H1 (cell line): ENCODE measurements around the gene CCDC192. TPM values are rescaled to one million over a fixed set of nuclear protein-coding genes. Genes with fewer than 3 reads are reported as not detected.

Source experiments
- CTCF ChIA-PET: fragments of 300-600 bp; sonication (Branson Sonifier 250); formaldehyde crosslinking; loops from one replicate; lab custom pipeline; 2021; ENCODE audit not compliant: partially characterized antibody; lab: Charles Lee
- POLR2A ChIA-PET: fragments of 300-600 bp; sonication (Branson Sonifier 250); formaldehyde crosslinking; loops from one replicate; lab custom pipeline; 2021; ENCODE audit warnings: inconsistent platforms; ENCODE audit not compliant: partially characterized antibody; lab: Charles Lee
- DNase-seq, 2 experiments: peaks; one replicate each; pipeline versions ENCODE4 v3.0.0 to v3.0.0-alpha.2; 2010 to 2022; ENCODE audit warnings: low spot score in 2 of 2, low read depth in 1 of 2, mixed read lengths in 1 of 2
- FAIRE-seq: peaks from 2 replicates; lab custom pipeline; 2011; peaks lifted over from hg19 to GRCh38; lab: Jason Lieb, UNC
- H2AFZ ChIP-seq: 2 replicates; pipeline ENCODE4 v1.8.1; 2012; ENCODE audit warnings: low read length, inconsistent platforms
- H2AK5ac ChIP-seq: 2 replicates; pipeline ENCODE4 v1.6.1; 2013; ENCODE audit warnings: low read depth, low read length
- H2BK120ac ChIP-seq: replicated peaks from 2 replicates; pipeline ENCODE3; 2013; ENCODE audit warnings: low read depth, low read length, inconsistent platforms
- H2BK12ac ChIP-seq: 2 replicates; pipeline ENCODE4 v1.6.1; 2013; ENCODE audit warnings: low read depth, low read length
- H2BK15ac ChIP-seq: 2 replicates; pipeline ENCODE4 v1.6.1; 2013; ENCODE audit warnings: low read length
- H2BK20ac ChIP-seq: 2 replicates; pipeline ENCODE4 v1.6.1; 2013; ENCODE audit warnings: low read length
- H2BK5ac ChIP-seq: 2 replicates; pipeline ENCODE4 v1.6.1; 2013; ENCODE audit warnings: low read depth, low read length
- H3K14ac ChIP-seq: 2 replicates; pipeline ENCODE4 v1.6.1; 2013; ENCODE audit warnings: inconsistent platforms; ENCODE audit not compliant: insufficient read length
- H3K18ac ChIP-seq: 2 replicates; pipeline ENCODE4 v1.6.1; 2013; ENCODE audit warnings: low read length; ENCODE audit errors: extremely low read depth
- H3K23ac ChIP-seq: 2 replicates; pipeline ENCODE4 v1.6.1; 2013; ENCODE audit warnings: inconsistent platforms; ENCODE audit not compliant: insufficient read length
- H3K23me2 ChIP-seq: 2 replicates; pipeline ENCODE4 v1.6.1; 2013; ENCODE audit warnings: low read depth, low read length
- H3K27ac ChIP-seq: 2 replicates; pipeline ENCODE4 v1.6.1; 2011; ENCODE audit warnings: low read depth, low read length, inconsistent platforms
- H3K27me3 ChIP-seq, 4 experiments: replicated peaks in 1 of 4; 1 replicate in 1 of 4; 2 replicates in 3 of 4; pipeline versions ENCODE4 v1.6.1 to v1.8.1; 2011 to 2013; ENCODE audit warnings: low read length in 3 of 4, mild to moderate bottlenecking in 3 of 4, inconsistent platforms in 2 of 4, mixed read lengths in 2 of 4, moderate library complexity in 1 of 4; ENCODE audit not compliant: control insufficient read depth in 3 of 4, insufficient read depth in 3 of 4; ENCODE audit errors: extremely low read depth in 1 of 4
- H3K36me3 ChIP-seq, 4 experiments: 2 replicates each; pipeline versions ENCODE4 v1.6.1 to v1.8.1; 2011 to 2013; ENCODE audit warnings: mild to moderate bottlenecking in 4 of 4, low read length in 3 of 4, moderate library complexity in 2 of 4, control low read depth in 1 of 4, inconsistent platforms in 1 of 4; ENCODE audit not compliant: insufficient read depth in 4 of 4, control insufficient read depth in 2 of 4
- H3K4ac ChIP-seq: replicated peaks from 2 replicates; pipeline ENCODE3; 2013; ENCODE audit warnings: low read length, low read depth, mixed read lengths, inconsistent platforms; ENCODE audit not compliant: insufficient read length
- H3K4me1 ChIP-seq, 4 experiments: replicated peaks in 1 of 4; 1 replicate in 1 of 4; 2 replicates in 3 of 4; pipeline versions ENCODE4 v1.6.1 to v1.8.1; 2011 to 2013; ENCODE audit warnings: low read length in 3 of 4, inconsistent platforms in 2 of 4, mixed read lengths in 1 of 4; ENCODE audit not compliant: insufficient read depth in 4 of 4, control insufficient read depth in 3 of 4
- H3K4me2 ChIP-seq, 2 experiments: 2 replicates each; pipeline versions ENCODE4 v1.6.1 to v1.8.1; 2011 to 2013; ENCODE audit warnings: low read depth in 2 of 2, low read length in 2 of 2, control low read depth in 1 of 2, inconsistent platforms in 1 of 2, mild to moderate bottlenecking in 1 of 2; ENCODE audit not compliant: insufficient read depth in 1 of 2
- H3K4me3 ChIP-seq, 4 experiments: fragments of 200-600, 300-600 bp in 1 of 4; sonication (generic), shearing (Covaris generic), sonication (Bioruptor Twin) in 1 of 4; 2 replicates each; pipeline versions ENCODE4 v1.5.1 to v1.8.1; 2011 to 2016; ENCODE audit warnings: low read length in 4 of 4, low read depth in 3 of 4, control low read depth in 2 of 4, inconsistent platforms in 2 of 4, mild to moderate bottlenecking in 2 of 4, mixed read lengths in 1 of 4, moderate library complexity in 1 of 4; ENCODE audit not compliant: insufficient read depth in 2 of 4; ENCODE audit errors: extremely low read depth in 1 of 4
- H3K56ac ChIP-seq: replicated peaks from 2 replicates; pipeline ENCODE3; 2013; ENCODE audit warnings: low read depth, mild to moderate bottlenecking, mixed read lengths, low read length, inconsistent platforms; ENCODE audit not compliant: insufficient read length
- H3K79me1 ChIP-seq: 2 replicates; pipeline ENCODE4 v1.6.1; 2013; ENCODE audit warnings: low read depth, low read length, control low read depth
- H3K79me2 ChIP-seq, 2 experiments: 2 replicates each; pipeline versions ENCODE4 v1.6.1 to v1.8.1; 2012 to 2013; ENCODE audit warnings: low read length in 2 of 2, mild to moderate bottlenecking in 2 of 2, inconsistent platforms in 1 of 2; ENCODE audit not compliant: insufficient read depth in 2 of 2, control insufficient read depth in 1 of 2
- H3K9ac ChIP-seq, 4 experiments: replicated peaks in 1 of 4; 1 replicate in 1 of 4; 2 replicates in 3 of 4; pipeline versions ENCODE4 v1.6.1 to v1.8.1; 2011 to 2013; ENCODE audit warnings: low read depth in 3 of 4, low read length in 3 of 4, control low read depth in 2 of 4, mild to moderate bottlenecking in 2 of 4, moderate library complexity in 2 of 4, inconsistent platforms in 1 of 4; ENCODE audit errors: extremely low read depth in 1 of 4
- H3K9me3 ChIP-seq, 2 experiments: 2 replicates each; pipeline versions ENCODE4 v1.6.1 to v1.8.1; 2012 to 2013; ENCODE audit warnings: mild to moderate bottlenecking in 2 of 2, moderate library complexity in 2 of 2, control low read depth in 1 of 2, inconsistent platforms in 1 of 2, low read depth in 1 of 2, low read length in 1 of 2, mixed read lengths in 1 of 2; ENCODE audit not compliant: insufficient read depth in 2 of 2
- H4K20me1 ChIP-seq, 2 experiments: replicated peaks in 1 of 2; 2 replicates each; pipeline versions ENCODE3 to v1.8.1; 2011 to 2013; ENCODE audit warnings: inconsistent platforms in 2 of 2, low read length in 2 of 2, mild to moderate bottlenecking in 1 of 2; ENCODE audit not compliant: insufficient read depth in 2 of 2, control insufficient read depth in 1 of 2
- H4K5ac ChIP-seq: 2 replicates; pipeline ENCODE4 v1.6.1; 2013; ENCODE audit warnings: low read length, low read depth, mixed read lengths, inconsistent platforms; ENCODE audit not compliant: insufficient read length
- H4K8ac ChIP-seq: 2 replicates; pipeline ENCODE4 v1.8.0; 2013; ENCODE audit warnings: mild to moderate bottlenecking, moderate library complexity, low read length, inconsistent platforms; ENCODE audit not compliant: insufficient read depth; ENCODE audit errors: extremely low read depth
- H4K91ac ChIP-seq: replicated peaks from 2 replicates; pipeline ENCODE3; 2013; ENCODE audit warnings: low read length, mixed read lengths, inconsistent platforms; ENCODE audit not compliant: insufficient read length
- MAFK ChIP-seq: IDR thresholded peaks from 2 replicates; pipeline ENCODE4 v1.6.1; 2012; ENCODE audit warnings: low read depth, mild to moderate bottlenecking, improper control_type of control experiment, low read length
- MAX ChIP-seq: IDR thresholded peaks from 2 replicates; pipeline ENCODE4 v1.6.1; 2012; ENCODE audit warnings: inconsistent platforms
- NANOG ChIP-seq: IDR thresholded peaks from 2 replicates; pipeline ENCODE4 v1.6.1; 2011; ENCODE audit warnings: low read length, low read depth, mild to moderate bottlenecking, inconsistent platforms; ENCODE audit not compliant: insufficient read depth, poor library complexity, severe bottlenecking
- SUZ12 ChIP-seq: fragments of 200-600 bp; sonication (generic); IDR thresholded peaks from 2 replicates; pipeline ENCODE4 v1.6.1; 2012; ENCODE audit warnings: mild to moderate bottlenecking, inconsistent platforms, low read length, moderate library complexity, mixed read lengths
- TEAD4 ChIP-seq: IDR thresholded peaks from 2 replicates; pipeline ENCODE4 v1.6.1; 2012; ENCODE audit warnings: low read depth, low read length, inconsistent platforms, mixed read lengths
- WGBS, 2 experiments: shearing (Covaris generic) in 1 of 2; methylation state at CpG; one replicate each; pipeline versions ENCODE4 v1.1.6 to v1.1.7; 2013 to 2015; ENCODE audit warnings: low lambda C conversion rate in 2 of 2, mixed read lengths in 2 of 2, inconsistent platforms in 1 of 2, low coverage in 1 of 2, missing lambda C conversion rate in 1 of 2; ENCODE audit not compliant: insufficient replicate concordance in 2 of 2, insufficient coverage in 1 of 2, insufficient read length in 1 of 2; ENCODE audit errors: extremely low coverage in 1 of 2, missing lambda C conversion rate in 1 of 2; 5-methylcytosine and 5-hydroxymethylcytosine counted together
- polyA plus RNA-seq, 7 experiments: library from polyadenylated mRNA; depleted of rRNA in 3 of 7; stranded (reverse) in 5 of 7; unstranded in 2 of 7; fragments of >200 nt in 5 of 7; fragments of 200-250 nt in 2 of 7; gene quantifications; 1 replicate in 5 of 7; 2 replicates in 1 of 7; 4 replicates in 1 of 7; pipeline versions ENCODE4 v1.2.1 to v1.2.3, GENCODE V29; 2011 to 2013; ENCODE audit warnings: missing spikeins in 2 of 7, mixed read lengths in 2 of 7
- total RNA-seq: library from RNA; stranded (reverse); fragmentation: NEBNext Ultra II Directional; extraction: Animal tissue kit (Norgen Biotek cat#: 25700); gene quantifications from 2 replicates; pipeline ENCODE4 v1.2.1, GENCODE V29; 2021
- TF ChIP-seq, protein P1 (sequence below): IDR thresholded peaks from 2 replicates; pipeline ENCODE4 v1.6.1; 2011; ENCODE audit warnings: low read length, improper control_type of control experiment

The CCDC192 gene
- total and polyA plus RNA-seq, 2 of the 8 experiments (the other 6 are each of a cell fraction or from before 2014, with no cell fraction given) = 0.61 TPM; not detected in 1

GRCh38 chr5:127967983-127968592, 264.9 kb downstream of the CCDC192 start:
- H2BK20ac ChIP-seq = no peak overlapping the region
- no peak overlapping the region for H3K27ac ChIP-seq
- no peaks in the 10 kb centered on the region for H3K36me3 ChIP-seq
- no peak overlapping the region for H2BK15ac ChIP-seq
- H2AFZ ChIP-seq = no peak overlapping the region
- H2AK5ac ChIP-seq = no peak overlapping the region
- H3K23ac ChIP-seq = no peak overlapping the region
- no peak overlapping the region for H2BK5ac ChIP-seq
- no peak overlapping the region for H3K4me2 ChIP-seq
- CTCF ChIA-PET = interaction anchor here (1.0 to 1.6 kb wide), 2 partner anchors 9 to 46 kb away, joined by 3 to 4 read pairs; no protein-coding TSS in a partner anchor
- no peak overlapping the region for H3K9ac ChIP-seq
- TF ChIP-seq MAX = no peak
- TF ChIP-seq MAFK = no peak
- TF ChIP-seq SUZ12 = no peak
- no peak for TF ChIP-seq NANOG
- TF ChIP-seq TEAD4 = no peak
- TF ChIP-seq, protein P1, sequence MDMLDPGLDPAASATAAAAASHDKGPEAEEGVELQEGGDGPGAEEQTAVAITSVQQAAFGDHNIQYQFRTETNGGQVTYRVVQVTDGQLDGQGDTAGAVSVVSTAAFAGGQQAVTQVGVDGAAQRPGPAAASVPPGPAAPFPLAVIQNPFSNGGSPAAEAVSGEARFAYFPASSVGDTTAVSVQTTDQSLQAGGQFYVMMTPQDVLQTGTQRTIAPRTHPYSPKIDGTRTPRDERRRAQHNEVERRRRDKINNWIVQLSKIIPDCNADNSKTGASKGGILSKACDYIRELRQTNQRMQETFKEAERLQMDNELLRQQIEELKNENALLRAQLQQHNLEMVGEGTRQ = no peak
- no peak overlapping the region for H3K4me3 ChIP-seq
- no peak overlapping the region for H2BK12ac ChIP-seq
- no peak overlapping the region for H4K5ac ChIP-seq
- WGBS, 2 experiments = 100% methylated on average over 1 of the region's 1 CpG; no CpG with 5 or more reads in 1 of the 2 experiments
- FAIRE-seq (no peak), DNase-seq (no peak)
- no peaks in the 10 kb centered on the region for H4K20me1 ChIP-seq
- no peaks in the 10 kb centered on the region for H3K79me2 ChIP-seq
- H3K14ac ChIP-seq = no peak overlapping the region
- H3K4me1 ChIP-seq = no peaks in the 10 kb centered on the region
- POLR2A ChIA-PET = no interaction called here
- no peak overlapping the region for H3K56ac ChIP-seq
- no peak overlapping the region for H4K91ac ChIP-seq
- H3K27me3 ChIP-seq = no peaks in the 10 kb centered on the region
- no peak overlapping the region for H3K18ac ChIP-seq
- no peak overlapping the region for H3K4ac ChIP-seq
- no peaks in the 10 kb centered on the region for H3K9me3 ChIP-seq
- no peak overlapping the region for H4K8ac ChIP-seq
- H2BK120ac ChIP-seq = no peak overlapping the region
- H3K79me1 ChIP-seq = no peaks in the 10 kb centered on the region
- no peaks in the 10 kb centered on the region for H3K23me2 ChIP-seq
